ENCODE data around the gene MINK1. TPM values are rescaled to one million over a fixed set of nuclear protein-coding genes. Genes with fewer than 3 reads are reported as not detected.

The MINK1 gene
- total and polyA plus RNA-seq, 2 of the 13 experiments (the other 11 are each of a cell fraction or from before 2014, with no cell fraction given) = 17.2 to 63.9 TPM

- no peak; the same call in 1 of the 2 replicates for TF ChIP-seq PHF8 (CRISPR knock-in tag; IDR thresholded peaks at IDR 0.05)
- peak; percentile 88 for TF ChIP-seq STAG1 (CRISPR knock-in tag; IDR thresholded peaks at IDR 0.05)
- 0 out of 2 replicates have a peak, but pooled peaks have one; percentile 15 for TF ChIP-seq KDM5B (CRISPR knock-in tag; IDR thresholded peaks at IDR 0.05; ENCODE audit: borderline replicate concordance)
- TF ChIP-seq PCBP1 (IDR thresholded peaks at IDR 0.05; ENCODE audit: borderline replicate concordance, low read depth, low read length) = no peak
- no peak for TF ChIP-seq POLR2A (IDR thresholded peaks at IDR 0.05; ENCODE audit: insufficient read depth in 1 of 2, low read depth in 2 of 2, low read length in 2 of 2)
- 0 out of 2 replicates have a peak, but pooled peaks have one; percentile 17 for TF ChIP-seq ZNF225 (CRISPR knock-in tag; IDR thresholded peaks at IDR 0.05)
- TF ChIP-seq, protein P1, sequence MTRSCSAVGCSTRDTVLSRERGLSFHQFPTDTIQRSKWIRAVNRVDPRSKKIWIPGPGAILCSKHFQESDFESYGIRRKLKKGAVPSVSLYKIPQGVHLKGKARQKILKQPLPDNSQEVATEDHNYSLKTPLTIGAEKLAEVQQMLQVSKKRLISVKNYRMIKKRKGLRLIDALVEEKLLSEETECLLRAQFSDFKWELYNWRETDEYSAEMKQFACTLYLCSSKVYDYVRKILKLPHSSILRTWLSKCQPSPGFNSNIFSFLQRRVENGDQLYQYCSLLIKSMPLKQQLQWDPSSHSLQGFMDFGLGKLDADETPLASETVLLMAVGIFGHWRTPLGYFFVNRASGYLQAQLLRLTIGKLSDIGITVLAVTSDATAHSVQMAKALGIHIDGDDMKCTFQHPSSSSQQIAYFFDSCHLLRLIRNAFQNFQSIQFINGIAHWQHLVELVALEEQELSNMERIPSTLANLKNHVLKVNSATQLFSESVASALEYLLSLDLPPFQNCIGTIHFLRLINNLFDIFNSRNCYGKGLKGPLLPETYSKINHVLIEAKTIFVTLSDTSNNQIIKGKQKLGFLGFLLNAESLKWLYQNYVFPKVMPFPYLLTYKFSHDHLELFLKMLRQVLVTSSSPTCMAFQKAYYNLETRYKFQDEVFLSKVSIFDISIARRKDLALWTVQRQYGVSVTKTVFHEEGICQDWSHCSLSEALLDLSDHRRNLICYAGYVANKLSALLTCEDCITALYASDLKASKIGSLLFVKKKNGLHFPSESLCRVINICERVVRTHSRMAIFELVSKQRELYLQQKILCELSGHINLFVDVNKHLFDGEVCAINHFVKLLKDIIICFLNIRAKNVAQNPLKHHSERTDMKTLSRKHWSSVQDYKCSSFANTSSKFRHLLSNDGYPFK (CRISPR knock-in tag; IDR thresholded peaks at IDR 0.05; ENCODE audit: borderline replicate concordance) = 0 out of 2 replicates have a peak, but pooled peaks have one; percentile 38
- TF ChIP-seq, protein P2, sequence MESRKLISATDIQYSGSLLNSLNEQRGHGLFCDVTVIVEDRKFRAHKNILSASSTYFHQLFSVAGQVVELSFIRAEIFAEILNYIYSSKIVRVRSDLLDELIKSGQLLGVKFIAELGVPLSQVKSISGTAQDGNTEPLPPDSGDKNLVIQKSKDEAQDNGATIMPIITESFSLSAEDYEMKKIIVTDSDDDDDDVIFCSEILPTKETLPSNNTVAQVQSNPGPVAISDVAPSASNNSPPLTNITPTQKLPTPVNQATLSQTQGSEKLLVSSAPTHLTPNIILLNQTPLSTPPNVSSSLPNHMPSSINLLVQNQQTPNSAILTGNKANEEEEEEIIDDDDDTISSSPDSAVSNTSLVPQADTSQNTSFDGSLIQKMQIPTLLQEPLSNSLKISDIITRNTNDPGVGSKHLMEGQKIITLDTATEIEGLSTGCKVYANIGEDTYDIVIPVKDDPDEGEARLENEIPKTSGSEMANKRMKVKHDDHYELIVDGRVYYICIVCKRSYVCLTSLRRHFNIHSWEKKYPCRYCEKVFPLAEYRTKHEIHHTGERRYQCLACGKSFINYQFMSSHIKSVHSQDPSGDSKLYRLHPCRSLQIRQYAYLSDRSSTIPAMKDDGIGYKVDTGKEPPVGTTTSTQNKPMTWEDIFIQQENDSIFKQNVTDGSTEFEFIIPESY (CRISPR knock-in tag; IDR thresholded peaks at IDR 0.05) = peak; percentile 76; the same call in 1 of the 2 replicates
- no peak for TF ChIP-seq NCOA2 (CRISPR knock-in tag; IDR thresholded peaks at IDR 0.05)
- TF ChIP-seq ZFY (CRISPR knock-in tag; IDR thresholded peaks at IDR 0.05) = no peak
- TF ChIP-seq SAP130 (CRISPR knock-in tag; IDR thresholded peaks at IDR 0.05; ENCODE audit: low read depth) = peak; percentile 28; the same call in 1 of the 2 replicates
- TF ChIP-seq, protein P3, sequence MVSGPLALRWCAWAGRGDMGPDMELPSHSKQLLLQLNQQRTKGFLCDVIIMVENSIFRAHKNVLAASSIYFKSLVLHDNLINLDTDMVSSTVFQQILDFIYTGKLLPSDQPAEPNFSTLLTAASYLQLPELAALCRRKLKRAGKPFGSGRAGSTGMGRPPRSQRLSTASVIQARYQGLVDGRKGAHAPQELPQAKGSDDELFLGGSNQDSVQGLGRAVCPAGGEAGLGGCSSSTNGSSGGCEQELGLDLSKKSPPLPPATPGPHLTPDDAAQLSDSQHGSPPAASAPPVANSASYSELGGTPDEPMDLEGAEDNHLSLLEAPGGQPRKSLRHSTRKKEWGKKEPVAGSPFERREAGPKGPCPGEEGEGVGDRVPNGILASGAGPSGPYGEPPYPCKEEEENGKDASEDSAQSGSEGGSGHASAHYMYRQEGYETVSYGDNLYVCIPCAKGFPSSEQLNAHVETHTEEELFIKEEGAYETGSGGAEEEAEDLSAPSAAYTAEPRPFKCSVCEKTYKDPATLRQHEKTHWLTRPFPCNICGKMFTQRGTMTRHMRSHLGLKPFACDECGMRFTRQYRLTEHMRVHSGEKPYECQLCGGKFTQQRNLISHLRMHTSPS (CRISPR knock-in tag; IDR thresholded peaks at IDR 0.05; ENCODE audit: low read depth) = no peak
- TF ChIP-seq RFX1 (IDR thresholded peaks at IDR 0.05) = no peak
- no peak for TF ChIP-seq SMARCC2 (IDR thresholded peaks at IDR 0.05)
- no peak for TF ChIP-seq ZNF776 (CRISPR knock-in tag; IDR thresholded peaks at IDR 0.05)
- no peak for TF ChIP-seq ZNF704 (CRISPR knock-in tag; IDR thresholded peaks at IDR 0.05; ENCODE audit: borderline replicate concordance)
- TF ChIP-seq, protein P4, sequence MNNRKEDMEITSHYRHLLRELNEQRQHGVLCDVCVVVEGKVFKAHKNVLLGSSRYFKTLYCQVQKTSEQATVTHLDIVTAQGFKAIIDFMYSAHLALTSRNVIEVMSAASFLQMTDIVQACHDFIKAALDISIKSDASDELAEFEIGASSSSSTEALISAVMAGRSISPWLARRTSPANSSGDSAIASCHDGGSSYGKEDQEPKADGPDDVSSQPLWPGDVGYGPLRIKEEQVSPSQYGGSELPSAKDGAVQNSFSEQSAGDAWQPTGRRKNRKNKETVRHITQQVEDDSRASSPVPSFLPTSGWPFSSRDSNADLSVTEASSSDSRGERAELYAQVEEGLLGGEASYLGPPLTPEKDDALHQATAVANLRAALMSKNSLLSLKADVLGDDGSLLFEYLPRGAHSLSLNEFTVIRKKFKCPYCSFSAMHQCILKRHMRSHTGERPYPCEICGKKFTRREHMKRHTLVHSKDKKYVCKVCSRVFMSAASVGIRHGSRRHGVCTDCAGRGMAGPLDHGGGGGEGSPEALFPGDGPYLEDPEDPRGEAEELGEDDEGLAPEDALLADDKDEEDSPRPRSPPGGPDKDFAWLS (CRISPR knock-in tag; IDR thresholded peaks at IDR 0.05; ENCODE audit: borderline replicate concordance) = no peak
- TF ChIP-seq SATB2 (CRISPR knock-in tag; IDR thresholded peaks at IDR 0.05) = no peak
- no peak for TF ChIP-seq ZNF354B (CRISPR knock-in tag; IDR thresholded peaks at IDR 0.05)
- no peak for TF ChIP-seq ZNF121 (CRISPR knock-in tag; IDR thresholded peaks at IDR 0.05)
- TF ChIP-seq TBP (CRISPR knock-in tag; IDR thresholded peaks at IDR 0.05) = no peak
Observed at GRCh38 chr17:4881761-4882555, 48.8 kb downstream of the MINK1 start (continued).
